Gastroesophageal sphincter (tissue), 4 donors: ENCODE measurements around the gene POFUT2. TPM values are rescaled to one million over a fixed set of nuclear protein-coding genes. Genes with fewer than 3 reads are reported as not detected.

Experiments
- ATAC-seq: fragments of 150-250 bp; one replicate; pipeline ENCODE4 v1.9.1; 2016; ENCODE audit warnings: mild to moderate bottlenecking, moderate library complexity
- H3K27ac ChIP-seq, 4 donors: fragments of 200-600 bp; sonication (generic) in 3 of 4; 1 replicate in 3 of 4; 2 replicates in 1 of 4; pipeline ENCODE4 v1.5.1; 2016 to 2019
- H3K27me3 ChIP-seq: fragments of 200-600 bp; sonication (generic); one replicate; pipeline ENCODE4 v1.5.1; 2019
- H3K36me3 ChIP-seq, 2 donors: fragments of 200-600 bp; sonication (generic); one replicate each; pipeline ENCODE4 v1.5.1; 2019; ENCODE audit warnings: control low read depth in 1 of 2
- H3K4me1 ChIP-seq, 3 donors: fragments of 200-600 bp; sonication (generic); 1 replicate in 2 of 3; 2 replicates in 1 of 3; pipeline ENCODE4 v1.5.1; 2016 to 2019; ENCODE audit warnings: control low read depth in 2 of 3
- H3K4me3 ChIP-seq, 2 donors: fragments of 200-600 bp; sonication (generic); one replicate each; pipeline ENCODE4 v1.5.1; 2019; ENCODE audit warnings: mild to moderate bottlenecking in 1 of 2, moderate library complexity in 1 of 2
- H3K9me3 ChIP-seq, 3 donors: fragments of 200-600 bp; sonication (generic); one replicate each; pipeline ENCODE4 v1.5.1; 2017 to 2019; ENCODE audit warnings: control low read depth in 2 of 3
- CTCF ChIP-seq, 4 experiments: fragments of 200-600 bp in 2 of 4; fragments of 450-650 bp in 2 of 4; sonication (generic) in 1 of 4; IDR thresholded peaks; one replicate each; pipeline ENCODE4 v1.5.1; 2017 to 2019; ENCODE audit warnings: antibody characterized with exemption in 4 of 4, mild to moderate bottlenecking in 2 of 4, moderate library complexity in 2 of 4
- EP300 ChIP-seq: sonication (generic); formaldehyde crosslinking; IDR thresholded peaks from one replicate; pipeline ENCODE4 v1.6.1; 2017; ENCODE audit warnings: antibody characterized with exemption, mild to moderate bottlenecking
- POLR2A ChIP-seq, 2 donors: fragments of 450-650 bp; IDR thresholded peaks; one replicate each; pipeline ENCODE4 v1.6.1; 2017; ENCODE audit warnings: antibody characterized with exemption in 2 of 2, mild to moderate bottlenecking in 2 of 2, moderate library complexity in 1 of 2
- POLR2AphosphoS5 ChIP-seq: sonication (generic); formaldehyde crosslinking; IDR thresholded peaks from one replicate; pipeline ENCODE4 v1.6.1; 2017; ENCODE audit warnings: antibody characterized with exemption
- WGBS, 2 donors: methylation state at CpG; one replicate each; pipeline ENCODE4 v1.1.5; 2018; ENCODE audit warnings: low coverage in 1 of 2; 5-methylcytosine and 5-hydroxymethylcytosine counted together
- total RNA-seq, 4 donors: library from RNA; depleted of rRNA; stranded (reverse); fragments of >200 nt; gene quantifications; one replicate each; pipeline ENCODE4 v1.1.0, GENCODE V29; 2016

POFUT2 gene
- total RNA-seq, 4 donors from 2014 or later = 17.6 to 31.1 (median 24.2) TPM

DNA sequence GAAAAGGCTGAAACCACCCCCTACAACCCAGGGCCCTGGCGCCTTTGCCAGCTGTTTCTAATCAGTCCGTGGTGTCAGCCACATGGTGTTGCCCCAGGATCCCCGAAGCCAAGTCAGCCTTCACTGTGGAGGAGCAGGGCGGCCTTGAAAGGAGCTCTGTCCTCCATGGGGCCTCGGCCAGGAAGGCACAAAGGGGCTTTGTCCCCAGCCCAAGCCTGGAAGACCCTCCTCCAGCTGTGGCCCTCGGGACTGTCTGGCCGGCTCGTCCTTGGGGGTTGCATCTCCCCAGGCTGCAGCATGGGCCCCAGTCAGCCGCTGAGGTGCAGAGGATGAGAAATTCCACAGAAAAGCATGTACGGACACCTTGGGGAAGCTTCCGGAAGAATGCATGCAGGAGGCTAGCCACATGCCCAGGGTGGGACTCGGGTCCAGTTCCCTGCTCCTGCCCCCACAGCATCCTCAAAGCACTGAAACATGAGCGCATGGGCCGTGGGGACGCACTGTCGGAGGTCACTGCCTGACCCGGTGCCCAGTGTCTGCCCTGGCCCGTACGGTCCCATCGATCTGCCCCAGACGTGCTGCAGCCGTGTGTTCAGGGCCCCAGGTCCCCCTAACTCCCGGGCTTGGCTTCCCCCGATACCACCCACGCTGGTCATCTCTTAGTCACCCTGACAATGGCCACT, 38.6 kb upstream of the POFUT2 start:
- no peak for ATAC-seq
- 100% methylated on average over 6 of the region's 25 CpGs; no CpG with 5 or more reads in 1 of the 2 donors for WGBS, 2 donors
- H3K4me1 ChIP-seq = peaks cover 0 to 66% (median 31%) of the 10 kb centered on the region in 3 donors
- H3K9me3 ChIP-seq = no peaks in the 10 kb centered on the region
- H3K36me3 ChIP-seq = no peaks in the 10 kb centered on the region
- no peaks in the 10 kb centered on the region for H3K27me3 ChIP-seq
- peak overlapping the region in 1 of 4 donors; percentile 82 for H3K27ac ChIP-seq
- no peak overlapping the region for H3K4me3 ChIP-seq
- no peak for TF ChIP-seq EP300
- TF ChIP-seq POLR2AphosphoS5 = no peak
- TF ChIP-seq POLR2A (IDR thresholded peaks at IDR 0.05) = no peak
- no peak for TF ChIP-seq CTCF (IDR thresholded peaks at IDR 0.05)

DNA sequence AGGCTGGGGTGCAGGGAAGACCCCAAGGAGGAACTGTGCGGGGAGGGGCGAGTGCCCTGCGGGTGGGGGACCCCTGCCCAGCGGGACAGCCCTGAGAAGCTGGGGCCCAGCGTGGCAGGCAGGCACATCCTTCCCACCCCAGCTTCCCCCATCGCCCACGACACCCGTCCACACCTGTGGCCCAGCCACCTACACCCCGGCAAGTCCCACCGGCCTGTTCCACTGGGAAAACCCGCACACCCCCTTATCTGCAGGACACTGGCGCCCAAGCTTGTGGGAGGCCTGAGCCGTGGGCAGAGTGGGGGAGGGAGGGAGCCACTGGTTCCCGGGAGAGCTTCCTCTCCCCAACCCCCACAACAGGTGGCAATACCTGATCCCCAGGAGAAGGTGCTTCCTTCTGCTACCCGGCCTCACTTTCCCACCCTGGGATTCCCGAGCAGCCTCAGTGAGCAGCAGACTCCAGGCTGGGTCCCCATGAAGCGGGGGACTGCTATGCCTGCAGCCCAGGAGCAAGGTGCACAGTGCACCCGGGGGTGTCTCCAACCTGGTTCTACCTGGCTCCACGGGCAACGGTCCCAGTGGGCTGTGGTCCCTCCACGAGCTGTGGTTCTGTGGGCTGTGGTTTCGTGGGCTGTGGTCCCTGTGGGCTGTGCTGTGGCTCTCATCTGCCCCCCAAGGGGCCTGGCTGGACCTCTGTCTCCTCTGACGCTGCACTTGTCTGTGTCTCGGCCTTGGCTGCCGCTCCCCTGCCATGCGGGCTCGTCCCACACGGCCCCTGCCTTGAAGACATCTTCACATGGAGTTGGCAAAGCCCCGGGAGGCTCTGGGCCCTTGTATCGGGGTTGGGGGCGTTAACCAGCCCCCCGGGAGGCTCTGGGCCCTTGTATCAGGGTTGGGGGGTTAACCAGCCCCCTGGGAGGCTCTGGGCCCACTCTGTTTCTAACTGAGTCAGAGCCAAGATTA, 37.8 kb upstream of the POFUT2 start:
- peaks cover 0 to 69% (median 35%) of the 10 kb centered on the region in 3 donors for H3K4me1 ChIP-seq
- TF ChIP-seq POLR2AphosphoS5 = no peak
- TF ChIP-seq EP300 = no peak
- TF ChIP-seq POLR2A (IDR thresholded peaks at IDR 0.05) = no peak
- no peak for TF ChIP-seq CTCF (IDR thresholded peaks at IDR 0.05)
- H3K27ac ChIP-seq = peak overlapping the region in 1 of 4 donors; percentile 82
- no peak for ATAC-seq
- H3K4me3 ChIP-seq = no peak overlapping the region
- no CpG with 5 or more reads among the region's 32 CpGs for WGBS, 2 donors
- no peaks in the 10 kb centered on the region for H3K27me3 ChIP-seq
- H3K36me3 ChIP-seq = no peaks in the 10 kb centered on the region
- H3K9me3 ChIP-seq = no peaks in the 10 kb centered on the region

DNA sequence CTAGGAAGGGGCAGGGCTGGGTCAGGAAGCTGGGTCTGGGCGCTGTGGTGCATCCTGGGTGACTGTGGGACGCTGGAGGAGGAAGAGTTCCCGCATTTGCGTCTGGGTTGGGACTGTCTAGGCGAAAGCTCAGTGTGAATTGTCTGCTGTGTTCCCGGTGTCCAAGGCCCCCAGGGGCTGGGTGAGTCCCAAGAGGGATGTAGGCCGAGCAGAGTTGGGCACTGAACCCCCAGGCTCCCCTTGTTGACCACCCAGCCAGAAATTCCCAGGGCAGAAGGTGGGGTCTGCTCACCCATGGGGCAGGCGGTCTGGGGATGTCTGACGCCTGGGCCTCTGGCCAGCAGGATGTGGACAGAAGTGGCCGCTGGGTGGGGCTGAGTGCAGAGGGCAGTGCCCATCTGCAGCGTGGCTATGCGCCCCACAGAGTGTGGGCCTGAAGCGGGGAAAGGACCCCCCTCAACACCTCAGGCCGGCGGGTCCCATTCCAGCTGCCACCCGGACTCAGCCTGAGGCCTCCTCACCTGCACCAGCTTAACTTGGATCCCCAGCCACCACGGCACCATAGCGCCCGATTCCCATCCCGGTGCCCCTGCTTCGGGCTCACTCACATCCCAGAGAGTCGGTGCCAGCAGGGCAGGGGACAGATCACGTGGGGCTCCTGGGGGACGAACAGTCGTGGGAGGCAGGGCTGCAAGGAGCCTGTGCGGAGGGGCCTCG, 37.0 kb upstream of the POFUT2 start:
- Histone ChIP-seq H3K27me3 (no peaks in the 10 kb centered on the region), H3K36me3 (no peaks in the 10 kb centered on the region), H3K27ac (peak overlapping the region in 2 of 4 donors; percentile 11 to 82), H3K9me3 (no peaks in the 10 kb centered on the region), H3K4me3 (no peak overlapping the region), H3K4me1 (peaks cover 0 to 69% (median 33%) of the 10 kb centered on the region in 3 donors)
- TF ChIP-seq POLR2AphosphoS5 (no peak), EP300 (no peak), CTCF (IDR thresholded peaks at IDR 0.05) (peak in 1 of 4 experiments; percentile 26), POLR2A (IDR thresholded peaks at IDR 0.05) (no peak)
- 53 to 67% methylated on average over 3 to 5 of the region's 27 CpGs for WGBS, 2 donors
- ATAC-seq = no peak

GRCh38 chr21:45323487-45324311, 36.0 kb upstream of the POFUT2 start:
- no peak for ATAC-seq
- peak overlapping the region in 3 of 4 donors; percentile 82 to 91 (median 82) for H3K27ac ChIP-seq
- TF ChIP-seq POLR2AphosphoS5 (no peak), EP300 (no peak), CTCF (IDR thresholded peaks at IDR 0.05) (no peak), POLR2A (IDR thresholded peaks at IDR 0.05) (no peak)
- H3K9me3 ChIP-seq = no peaks in the 10 kb centered on the region
- no peaks in the 10 kb centered on the region for H3K27me3 ChIP-seq
- H3K4me3 ChIP-seq = no peak overlapping the region
- H3K4me1 ChIP-seq = peaks cover 0 to 72% (median 37%) of the 10 kb centered on the region in 3 donors
- no peaks in the 10 kb centered on the region for H3K36me3 ChIP-seq
- no CpG with 5 or more reads among the region's 16 CpGs for WGBS, 2 donors
